Stimulated activated CD8-positive, alpha-beta memory T cell treated with anti-CD3 and anti-CD28 coated beads, Interleukin-15, amount 100 ng/mL, for 48 hours (primary cell): ENCODE measurements around the gene CA7.

ENCODE experiments used
- DNase-seq, 2 donors: peaks; one replicate each; pipeline ENCODE4 v3.0.0-alpha.2; 2020; ENCODE audit warnings: low read depth in 2 of 2

CA7 gene

GRCh38 chr16:66872943-66873684 is 28.9 kb downstream of the CA7 start:
- DNase-seq: peak; percentile 93 to 96

- no peak for DNase-seq
Observed at GRCh38 chr16:66873685-66874055, 29.5 kb downstream of the CA7 start.

GRCh38 chr16:66874079-66874775 is 30.0 kb downstream of the CA7 start:
- no peak for DNase-seq

GRCh38 chr16:66878067-66878466 is 33.9 kb downstream of the CA7 start:
- DNase-seq: peak; percentile 71 to 72

- DNase-seq: peak; percentile 88 to 89
Observed at GRCh38 chr16:66880288-66881013, 36.2 kb downstream of the CA7 start, which contains the start of gene PDP2. TSS of gene PDP2 (plus strand) at chr16:66880515. CDS start at chr16:66884285, 3,770 bp downstream.

DNA sequence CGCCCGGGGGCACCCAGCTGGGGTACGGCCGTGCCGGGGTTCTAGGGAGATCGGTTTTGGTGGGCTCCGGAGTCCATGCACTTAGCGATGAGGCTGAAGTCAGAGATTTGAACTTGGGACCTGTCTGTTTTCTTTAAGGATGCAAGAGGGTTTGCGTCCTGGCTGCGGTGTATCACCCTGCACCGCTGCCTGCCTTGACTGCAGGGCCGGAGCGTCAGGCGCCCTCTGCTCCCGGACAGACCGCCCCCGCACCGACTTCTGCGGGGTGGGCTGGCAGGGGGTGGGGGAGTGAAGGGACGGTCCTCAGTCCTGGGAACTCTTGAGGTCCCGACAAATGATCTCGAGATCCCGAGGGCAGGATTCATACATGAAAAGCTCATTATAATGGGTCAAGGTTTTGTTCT is 36.8 kb downstream of the CA7 start:
- no peak for DNase-seq

- no peak for DNase-seq
Observed at GRCh38 chr16:66881560-66881959, 37.3 kb downstream of the CA7 start.

GRCh38 chr16:66881964-66882508 is 37.8 kb downstream of the CA7 start:
- DNase-seq: no peak

DNA sequence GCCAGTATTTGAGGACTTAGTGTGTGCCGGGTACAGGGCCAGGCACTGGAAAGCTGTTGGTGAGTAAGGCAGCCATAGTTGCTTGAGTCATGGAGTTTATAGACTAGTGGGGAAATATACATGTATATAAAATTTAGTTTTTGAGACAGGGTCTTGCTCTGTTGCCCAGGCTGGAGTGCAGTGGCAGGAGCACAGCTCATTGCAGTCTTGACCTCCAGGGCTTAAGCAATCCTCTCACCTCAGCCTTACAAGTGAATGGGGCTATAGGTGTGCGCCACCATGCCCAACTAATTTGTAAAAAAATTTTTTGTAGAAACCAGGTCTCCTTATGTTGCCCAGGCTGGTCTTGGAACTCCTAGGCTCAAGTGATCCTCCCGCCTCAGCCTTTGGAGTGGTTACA is 38.5 kb downstream of the CA7 start:
- no peak for DNase-seq

DNA sequence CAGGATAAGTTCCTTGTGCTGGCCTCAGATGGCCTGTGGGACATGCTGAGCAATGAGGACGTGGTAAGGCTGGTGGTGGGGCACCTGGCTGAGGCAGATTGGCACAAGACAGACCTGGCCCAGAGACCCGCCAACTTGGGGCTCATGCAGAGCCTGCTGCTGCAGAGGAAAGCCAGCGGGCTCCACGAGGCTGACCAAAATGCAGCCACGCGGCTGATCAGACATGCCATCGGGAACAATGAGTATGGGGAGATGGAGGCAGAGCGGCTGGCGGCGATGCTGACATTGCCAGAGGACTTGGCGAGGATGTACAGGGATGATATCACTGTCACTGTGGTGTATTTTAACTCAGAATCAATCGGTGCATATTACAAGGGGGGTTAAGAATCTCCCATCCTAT is 41.3 kb downstream of the CA7 start:
- no peak for DNase-seq

GRCh38 chr16:66886321-66886720 is 42.1 kb downstream of the CA7 start:
- no peak for DNase-seq

DNA sequence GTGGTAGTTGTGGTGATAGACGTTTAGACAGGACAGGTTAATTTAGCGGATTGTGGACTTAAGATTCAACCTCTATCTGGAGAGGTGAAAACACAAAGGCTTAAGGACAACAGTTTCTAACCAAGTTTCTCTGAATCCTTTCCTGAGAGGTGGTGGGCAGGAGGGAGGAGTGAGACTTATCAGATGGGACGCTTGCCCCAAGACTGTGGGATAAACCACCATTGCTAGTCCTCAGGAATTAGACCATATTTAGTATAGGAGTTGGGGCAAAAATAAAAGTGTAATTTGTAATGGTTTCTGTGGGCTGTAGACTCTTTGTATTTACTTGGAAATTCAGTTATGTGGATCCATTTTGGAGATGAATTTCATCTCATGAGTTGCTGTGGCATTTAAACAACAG is 42.7 kb downstream of the CA7 start:
- DNase-seq: no peak

- DNase-seq: no peak
Observed at GRCh38 chr16:66888647-66889615, 44.7 kb downstream of the CA7 start.

- DNase-seq: no peak
Observed at GRCh38 chr16:66889622-66890021, 45.4 kb downstream of the CA7 start.

GRCh38 chr16:66890799-66891198 is 46.6 kb downstream of the CA7 start:
- DNase-seq: no peak

DNA sequence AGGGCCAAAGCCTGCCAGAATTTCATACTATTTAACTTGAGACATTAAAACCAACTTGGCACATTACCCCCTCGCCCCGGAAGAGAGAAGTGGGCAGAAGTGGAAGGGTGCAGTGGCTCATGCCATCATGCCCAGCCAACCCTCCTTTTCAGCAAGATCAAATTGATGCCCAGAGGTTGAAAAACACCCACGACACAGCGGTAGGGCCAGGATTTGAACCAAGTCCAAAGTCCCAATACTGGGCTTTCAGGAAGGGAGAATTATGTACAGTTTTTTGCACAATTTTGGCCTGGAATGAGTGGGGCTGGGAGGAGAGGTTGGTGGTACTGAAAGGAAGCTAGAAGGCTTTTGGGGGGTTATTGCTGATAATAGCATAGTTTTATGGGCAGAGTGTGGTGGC is 47.1 kb downstream of the CA7 start:
- no peak for DNase-seq

DNA sequence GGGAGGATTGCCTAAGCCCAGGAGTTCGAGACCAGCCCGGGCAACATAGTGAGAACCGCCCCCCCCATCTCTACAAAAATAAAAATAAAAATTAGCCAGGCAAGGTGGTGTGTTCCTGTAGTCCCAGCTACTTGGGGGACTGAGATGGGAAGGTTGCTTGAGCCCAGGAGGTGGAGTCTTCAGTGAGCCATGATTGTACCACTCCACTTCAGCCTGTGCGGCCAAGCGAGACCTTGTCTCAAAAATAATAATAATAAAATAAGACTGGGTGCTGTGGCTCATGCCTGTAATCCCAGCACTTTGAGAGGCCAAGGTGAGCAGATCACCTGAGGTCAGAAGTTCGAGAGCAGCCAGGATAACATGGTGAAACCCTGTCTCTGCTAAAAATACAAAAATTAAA is 47.6 kb downstream of the CA7 start:
- DNase-seq: no peak

DNA sequence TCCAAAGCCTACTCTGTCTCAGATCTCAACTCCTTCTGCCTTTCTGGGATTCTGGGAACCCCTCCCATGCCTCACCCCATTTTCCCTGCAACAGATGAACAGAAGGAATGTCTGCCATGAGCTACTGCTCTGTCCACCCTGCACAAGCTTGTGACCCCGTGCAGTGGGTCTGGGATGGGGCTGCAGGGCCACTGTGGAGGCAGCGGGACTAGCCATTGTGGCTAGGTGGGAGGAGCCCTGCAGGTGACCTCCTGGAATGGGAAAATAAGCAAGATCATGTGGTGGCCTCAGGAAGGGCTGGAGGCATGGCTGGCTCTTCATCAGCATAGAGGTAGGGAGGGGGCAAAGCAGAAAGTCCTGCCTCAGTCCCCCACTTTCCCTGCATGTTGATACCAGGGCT is 49.8 kb downstream of the CA7 start:
- no peak for DNase-seq

DNA sequence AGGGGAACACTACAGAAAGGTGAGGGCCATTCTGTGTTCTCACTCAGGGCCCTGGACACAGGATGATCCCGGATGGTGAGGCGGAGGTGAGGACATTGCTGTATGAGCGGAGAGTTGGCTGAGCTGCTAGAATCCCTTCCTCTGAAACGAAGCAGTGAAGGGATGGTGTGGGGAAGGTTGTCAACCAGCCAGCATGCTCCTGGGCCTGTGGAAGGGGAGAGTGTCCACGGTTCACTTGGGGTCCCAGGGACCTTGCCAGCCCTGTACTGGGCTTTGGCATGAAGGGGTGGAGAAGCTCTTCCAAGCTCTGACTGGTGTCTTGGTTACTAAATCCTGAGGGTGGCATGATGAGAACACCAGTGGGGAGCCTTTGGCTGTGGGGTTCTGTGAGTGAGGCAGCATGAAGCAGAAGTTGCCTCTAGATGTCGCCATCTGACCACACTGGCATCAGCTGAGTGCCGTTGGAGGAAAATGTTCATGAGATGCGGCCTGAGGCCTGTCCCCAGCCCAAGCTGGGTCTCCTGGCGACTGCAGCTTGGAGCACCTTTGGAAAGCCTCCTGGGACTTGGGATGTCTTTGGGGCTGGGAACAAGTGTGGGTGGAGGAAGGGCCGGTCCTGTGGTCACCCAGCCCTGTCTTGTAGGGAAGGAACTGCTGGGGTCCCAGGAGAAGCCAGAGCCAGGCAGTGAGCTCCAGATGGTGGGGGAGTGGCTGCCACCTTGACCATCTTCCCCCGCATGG is 50.9 kb downstream of the CA7 start:
- DNase-seq: peak in 1 of 2 donors; percentile 40

GRCh38 chr16:66895689-66895979 is 51.4 kb downstream of the CA7 start:
- no peak for DNase-seq

- DNase-seq: no peak
Observed at GRCh38 chr16:66895999-66896398, 51.8 kb downstream of the CA7 start.
